HEK293 (cell line): ENCODE measurements around the gene CATSPERD.

Experiments used
- ATF2 ChIP-seq: fragments of 450-650 bp; formaldehyde crosslinking; IDR thresholded peaks from 2 replicates; pipeline ENCODE4 v1.5.1; 2016; ENCODE audit warnings: missing biosample characterization, missing genetic modification characterization, low read depth
- FEZF1 ChIP-seq: fragments of 450-650 bp; formaldehyde crosslinking; IDR thresholded peaks from 2 replicates; pipeline ENCODE4 v1.5.1; 2016; ENCODE audit warnings: missing biosample characterization, missing genetic modification characterization
- GFI1B ChIP-seq: fragments of 450-650 bp; formaldehyde crosslinking; IDR thresholded peaks from 2 replicates; pipeline ENCODE4 v1.5.1; 2016; ENCODE audit warnings: missing biosample characterization, missing genetic modification characterization
- GLI2 ChIP-seq: fragments of 450-650 bp; formaldehyde crosslinking; IDR thresholded peaks from 2 replicates; pipeline ENCODE4; 2017; ENCODE audit warnings: missing biosample characterization, missing genetic modification characterization, low read depth, borderline replicate concordance
- KLF16 ChIP-seq: fragments of 450-650 bp; formaldehyde crosslinking; IDR thresholded peaks from 2 replicates; pipeline ENCODE4 v1.5.1; 2017; ENCODE audit warnings: missing biosample characterization, missing genetic modification characterization
- KLF8 ChIP-seq: fragments of 450-650 bp; formaldehyde crosslinking; IDR thresholded peaks from 2 replicates; pipeline ENCODE4 v1.5.1; 2016; ENCODE audit warnings: missing biosample characterization, missing genetic modification characterization
- MZF1 ChIP-seq: fragments of 450-650 bp; formaldehyde crosslinking; IDR thresholded peaks from 2 replicates; pipeline ENCODE4 v1.5.1; 2017; ENCODE audit warnings: missing biosample characterization, missing genetic modification characterization, borderline replicate concordance
- RBAK ChIP-seq: fragments of 450-650 bp; formaldehyde crosslinking; IDR thresholded peaks from 2 replicates; pipeline ENCODE4 v1.5.1; 2016; ENCODE audit warnings: missing biosample characterization, missing genetic modification characterization
- SALL2 ChIP-seq: fragments of 450-650 bp; formaldehyde crosslinking; IDR thresholded peaks from 2 replicates; pipeline ENCODE4 v1.5.0; 2017; ENCODE audit warnings: missing biosample characterization, mild to moderate bottlenecking, missing genetic modification characterization, borderline replicate concordance
- SP2 ChIP-seq: fragments of 450-650 bp; formaldehyde crosslinking; IDR thresholded peaks from 2 replicates; pipeline ENCODE4 v1.5.1; 2016; ENCODE audit warnings: missing biosample characterization, missing genetic modification characterization
- YY1 ChIP-seq: fragments of 450-650 bp; formaldehyde crosslinking; IDR thresholded peaks from 2 replicates; pipeline ENCODE4 v1.5.1; 2018; ENCODE audit warnings: missing biosample characterization, missing genetic modification characterization
- ZBTB1 ChIP-seq: fragments of 450-650 bp; formaldehyde crosslinking; IDR thresholded peaks from 2 replicates; pipeline ENCODE4 v1.5.1; 2016; ENCODE audit warnings: missing biosample characterization, missing genetic modification characterization
- ZBTB48 ChIP-seq: fragments of 450-650 bp; formaldehyde crosslinking; IDR thresholded peaks from 2 replicates; pipeline ENCODE4 v1.5.1; 2016; ENCODE audit warnings: missing biosample characterization, missing genetic modification characterization
- ZBTB6 ChIP-seq: fragments of 450-650 bp; formaldehyde crosslinking; IDR thresholded peaks from 2 replicates; pipeline ENCODE4 v1.5.1; 2017; ENCODE audit warnings: missing biosample characterization, missing genetic modification characterization
- ZFHX2 ChIP-seq: fragments of 450-650 bp; formaldehyde crosslinking; conservative IDR thresholded peaks from 2 replicates; pipeline ENCODE4 v1.5.1; 2016; ENCODE audit warnings: missing biosample characterization, missing genetic modification characterization
- ZFP69B ChIP-seq: fragments of 450-650 bp; formaldehyde crosslinking; IDR thresholded peaks from 2 replicates; pipeline ENCODE4 v1.5.1; 2016; ENCODE audit warnings: missing biosample characterization, missing genetic modification characterization
- ZNF10 ChIP-seq: fragments of 450-650 bp; formaldehyde crosslinking; IDR thresholded peaks from 2 replicates; pipeline ENCODE4 v1.5.1; 2017; ENCODE audit warnings: missing biosample characterization, missing genetic modification characterization
- ZNF121 ChIP-seq: fragments of 450-650 bp; formaldehyde crosslinking; IDR thresholded peaks from 2 replicates; pipeline ENCODE4 v1.5.1; 2016; ENCODE audit warnings: missing biosample characterization, missing genetic modification characterization
- ZNF169 ChIP-seq: fragments of 450-650 bp; formaldehyde crosslinking; IDR thresholded peaks from 2 replicates; pipeline ENCODE4 v1.5.1; 2016; ENCODE audit warnings: missing biosample characterization, missing genetic modification characterization
- ZNF2 ChIP-seq: fragments of 450-650 bp; formaldehyde crosslinking; IDR thresholded peaks from 2 replicates; pipeline ENCODE4 v1.5.1; 2016; ENCODE audit warnings: missing biosample characterization, missing genetic modification characterization
- ZNF214 ChIP-seq: fragments of 450-650 bp; formaldehyde crosslinking; IDR thresholded peaks from 2 replicates; pipeline ENCODE4 v1.5.1; 2017; ENCODE audit warnings: missing biosample characterization, mild to moderate bottlenecking, missing genetic modification characterization, borderline replicate concordance
- ZNF302 ChIP-seq: fragments of 450-650 bp; formaldehyde crosslinking; IDR thresholded peaks from 2 replicates; pipeline ENCODE4 v1.5.1; 2016; ENCODE audit warnings: missing biosample characterization, missing genetic modification characterization, low read depth
- ZNF324 ChIP-seq: fragments of 450-650 bp; formaldehyde crosslinking; IDR thresholded peaks from 2 replicates; pipeline ENCODE4 v1.5.1; 2016; ENCODE audit warnings: missing biosample characterization, missing genetic modification characterization
- ZNF350 ChIP-seq: fragments of 450-650 bp; formaldehyde crosslinking; IDR thresholded peaks from 2 replicates; pipeline ENCODE4 v1.5.0; 2017; ENCODE audit warnings: missing biosample characterization, mild to moderate bottlenecking, missing genetic modification characterization
- ZNF473 ChIP-seq: fragments of 450-650 bp; formaldehyde crosslinking; IDR thresholded peaks from 2 replicates; pipeline ENCODE4 v1.5.1; 2017; ENCODE audit warnings: missing biosample characterization, missing genetic modification characterization
- ZNF514 ChIP-seq: fragments of 450-650 bp; formaldehyde crosslinking; IDR thresholded peaks from 2 replicates; pipeline ENCODE4 v1.5.1; 2016; ENCODE audit warnings: missing biosample characterization, missing genetic modification characterization
- ZNF518A ChIP-seq: fragments of 450-650 bp; formaldehyde crosslinking; conservative IDR thresholded peaks from 2 replicates; pipeline ENCODE4 v1.5.1; 2016; ENCODE audit warnings: low read depth, missing biosample characterization, missing genetic modification characterization
- ZNF785 ChIP-seq: fragments of 450-650 bp; formaldehyde crosslinking; IDR thresholded peaks from 2 replicates; pipeline ENCODE4 v1.5.1; 2016; ENCODE audit warnings: missing biosample characterization, missing genetic modification characterization
- ZSCAN18 ChIP-seq: fragments of 450-650 bp; formaldehyde crosslinking; IDR thresholded peaks from 2 replicates; pipeline ENCODE4 v1.5.1; 2016; ENCODE audit warnings: missing biosample characterization, missing genetic modification characterization
- ZSCAN5A ChIP-seq: fragments of 450-650 bp; formaldehyde crosslinking; IDR thresholded peaks from 2 replicates; pipeline ENCODE4 v1.5.1; 2016; ENCODE audit warnings: missing biosample characterization, missing genetic modification characterization

CATSPERD gene

GRCh38 chr19:5718579-5719273, 1.7 kb upstream of the CATSPERD start (continued):
- no peak for TF ChIP-seq ZNF10 (tag by site-specific recombination)
- TF ChIP-seq ZNF169 (tag by site-specific recombination): no peak
- no peak for TF ChIP-seq ZNF350 (tag by site-specific recombination)
- TF ChIP-seq ZBTB1: no peak
- TF ChIP-seq ZNF514 (tag by site-specific recombination): no peak
- no peak for TF ChIP-seq ZNF121 (tag by site-specific recombination)
- no peak for TF ChIP-seq GLI2 (tag by site-specific recombination)
- TF ChIP-seq SALL2 (tag by site-specific recombination): no peak
- TF ChIP-seq ZNF785: peak; percentile 68; the same call in 1 of the 2 replicates
- no peak for TF ChIP-seq ZSCAN5A (tag by site-specific recombination)
- TF ChIP-seq ZNF324: peak; percentile 80
- no peak for TF ChIP-seq YY1 (tag by site-specific recombination)
- TF ChIP-seq ATF2 (tag by site-specific recombination): peak; percentile 93
- peak; percentile 36; the same call in 1 of the 2 replicates for TF ChIP-seq ZBTB48 (tag by site-specific recombination)
- TF ChIP-seq RBAK: no peak
- 0 out of 2 replicates have a peak, but pooled peaks have one; percentile 29 for TF ChIP-seq ZNF518A (tag by site-specific recombination)
- TF ChIP-seq ZSCAN18: no peak; the same call in 1 of the 2 replicates
- TF ChIP-seq ZNF214 (tag by site-specific recombination): no peak
- TF ChIP-seq ZBTB6 (tag by site-specific recombination): peak; percentile 79
- no peak for TF ChIP-seq ZNF302
- peak; percentile 73 for TF ChIP-seq FEZF1
- peak; percentile 81 for TF ChIP-seq MZF1 (tag by site-specific recombination)
- no peak for TF ChIP-seq GFI1B
- peak; percentile 28; the same call in 1 of the 2 replicates for TF ChIP-seq ZFHX2
- TF ChIP-seq KLF8 (tag by site-specific recombination): peak; percentile 52
- no peak for TF ChIP-seq ZNF473 (tag by site-specific recombination)
- peak; percentile 63; the same call in 1 of the 2 replicates for TF ChIP-seq ZFP69B (tag by site-specific recombination)
- 0 out of 2 replicates have a peak, but pooled peaks have one; percentile 23 for TF ChIP-seq SP2
- peak; percentile 75 for TF ChIP-seq KLF16 (tag by site-specific recombination)
- TF ChIP-seq ZNF2 (tag by site-specific recombination): peak; percentile 19; the same call in 1 of the 2 replicates
